Transverse colon (tissue), 4 donors: ENCODE data around the gene KCNE5. TPM values are rescaled to one million over a fixed set of nuclear protein-coding genes. Genes with fewer than 3 reads are reported as not detected.
"Not testable (repeated sequence)": the region's sequence is repeated elsewhere in the genome, so short reads cannot be mapped to it uniquely, and the experiment has no call there.

ENCODE experiments used
- DNase-seq: peaks from one replicate; pipeline ENCODE4 v3.0.0-alpha.2; 2019
- H3K27ac ChIP-seq, 4 donors: fragments of 200-600 bp; sonication (generic); 2 replicates each; pipeline ENCODE4 v1.5.1; 2016 to 2018; ENCODE audit warnings: inconsistent platforms in 4 of 4
- H3K27me3 ChIP-seq: fragments of 200-600 bp; sonication (generic); 2 replicates; pipeline ENCODE4 v1.5.1; 2017; ENCODE audit warnings: inconsistent platforms
- H3K36me3 ChIP-seq, 4 donors: fragments of 200-600 bp; sonication (generic); 2 replicates each; pipeline ENCODE4 v1.5.1; 2017 to 2019; ENCODE audit warnings: inconsistent platforms in 4 of 4
- H3K4me1 ChIP-seq, 4 donors: fragments of 200-600 bp; sonication (generic); 2 replicates each; pipeline ENCODE4 v1.5.1; 2017 to 2020; ENCODE audit warnings: inconsistent platforms in 4 of 4
- H3K4me3 ChIP-seq, 4 donors: fragments of 200-600 bp; sonication (generic); 1 replicate in 1 of 4; 2 replicates in 3 of 4; pipeline versions ENCODE4 v1.5.1 to v1.6.1; 2017 to 2019; ENCODE audit warnings: inconsistent platforms in 4 of 4
- H3K9me3 ChIP-seq, 2 donors: fragments of 200-600 bp; sonication (generic); 2 replicates each; pipeline ENCODE4 v1.5.1; 2017 to 2019; ENCODE audit warnings: inconsistent platforms in 2 of 2
- CTCF ChIP-seq, 5 experiments: fragments of 200-600 bp in 3 of 5; fragments of 450-650 bp in 2 of 5; sonication (generic) in 3 of 5; IDR thresholded peaks; 1 replicate in 2 of 5; 2 replicates in 3 of 5; pipeline ENCODE4 v1.5.1; 2016 to 2017; ENCODE audit warnings: antibody characterized with exemption in 5 of 5, inconsistent platforms in 3 of 5, mild to moderate bottlenecking in 2 of 5, moderate library complexity in 1 of 5
- EP300 ChIP-seq: sonication (generic); formaldehyde crosslinking; IDR thresholded peaks from one replicate; pipeline ENCODE4 v1.6.1; 2017; ENCODE audit warnings: antibody characterized with exemption, low read depth
- POLR2A ChIP-seq: fragments of 450-650 bp; IDR thresholded peaks from one replicate; pipeline ENCODE4 v1.6.1; 2016; ENCODE audit warnings: antibody characterized with exemption, mild to moderate bottlenecking, moderate library complexity
- POLR2AphosphoS5 ChIP-seq, 3 donors: sonication (generic); formaldehyde crosslinking; IDR thresholded peaks; one replicate each; pipeline ENCODE4 v1.6.1; 2016; ENCODE audit warnings: antibody characterized with exemption in 3 of 3
- WGBS, 2 donors: methylation state at CpG; one replicate each; pipeline ENCODE4 v1.1.5; 2018; ENCODE audit warnings: low coverage in 1 of 2; 5-methylcytosine and 5-hydroxymethylcytosine counted together
- in situ Hi-C, 4 donors: fragments of 200-750 bp; cut with MboI; loops; one replicate each; pipeline versions ENCODE4 v1.15.0 to v1.15.1; 2017; ENCODE audit warnings: low sequenced_read_pairs in 3 of 4, low pct_ligation_motif_present in 1 of 4, low pct_unique_long_range_greater_than_20kb in 1 of 4
- intact Hi-C: fragments of 100-400 bp; cut with DNase I; formaldehyde crosslinking; loops from one replicate; pipeline ENCODE4 v1.15.1; 2023; ENCODE audit warnings: low total_unique reads
- total RNA-seq, 4 donors: library from RNA; depleted of rRNA; stranded (reverse); fragments of >200 nt; gene quantifications; one replicate each; pipeline ENCODE4 v1.1.0, GENCODE V29; 2016

Gene KCNE5
- total RNA-seq, 4 donors from 2014 or later, result not detected

GRCh38 chrX:109638158-109638557 lies 13.2 kb upstream of the KCNE5 start:
- Histone ChIP-seq H3K36me3 (no peaks in the 10 kb centered on the region), H3K27ac (no peak overlapping the region), H3K27me3 (no peaks in the 10 kb centered on the region), H3K4me3 (no peak overlapping the region), H3K9me3 (no peaks in the 10 kb centered on the region), H3K4me1 (no peaks in the 10 kb centered on the region)
- in situ Hi-C loops (loop anchor here in 3 of 4 donors (10.0 kb wide), 1 partner anchor 153 kb away; the partner anchor contains the start of gene GUCY2F (in 3 of the 3)), intact Hi-C loops (no loop called here)
- TF ChIP-seq POLR2AphosphoS5 (IDR thresholded peaks at IDR 0.05), result no peak
- TF ChIP-seq EP300, result no peak
- no peak for TF ChIP-seq CTCF (IDR thresholded peaks at IDR 0.05)
- no peak for TF ChIP-seq POLR2A
- no peak for DNase-seq
- whole genome bisulfite sequencing, 2 donors, result 50 to 100% methylated on average over 1 of the region's 1 CpG

GRCh38 chrX:109637477-109637876 lies 12.5 kb upstream of the KCNE5 start:
- DNase-seq, H3K27me3 ChIP-seq, H3K36me3 ChIP-seq, H3K9me3 ChIP-seq, H3K27ac ChIP-seq, H3K4me3 ChIP-seq, intact Hi-C loops, H3K4me1 ChIP-seq: not testable (repeated sequence)
- in situ Hi-C loops, result loop anchor here in 3 of 4 donors (10.0 kb wide), 1 partner anchor 153 kb away; the partner anchor contains the start of gene GUCY2F (in 3 of the 3)
- 95% methylated on average over 2 of the region's 2 CpGs; no CpG with 5 or more reads in 1 of the 2 donors for WGBS, 2 donors

GRCh38 chrX:109635146-109635545 lies 10.2 kb upstream of the KCNE5 start:
- WGBS, 2 donors, result 18% methylated on average over 3 of the region's 3 CpGs; no CpG with 5 or more reads in 1 of the 2 donors
- DNase-seq, result no peak
- TF ChIP-seq CTCF (IDR thresholded peaks at IDR 0.05) (peak; percentile 25 to 31 (median 30)), POLR2A (no peak)
- in situ Hi-C loops (loop anchor here in 3 of 4 donors (10.0 kb wide), 1 partner anchor 150 kb away; the partner anchor contains the start of gene GUCY2F (in 3 of the 3)), intact Hi-C loops (no loop called here)
- H3K4me1 ChIP-seq, result no peaks in the 10 kb centered on the region
- no peak overlapping the region for H3K4me3 ChIP-seq
- no peaks in the 10 kb centered on the region for H3K9me3 ChIP-seq
- no peak overlapping the region for H3K27ac ChIP-seq
- no peaks in the 10 kb centered on the region for H3K27me3 ChIP-seq
- no peaks in the 10 kb centered on the region for H3K36me3 ChIP-seq

GRCh38 chrX:109632906-109633504 lies 8.0 kb upstream of the KCNE5 start:
- intact Hi-C loops (no loop called here), in situ Hi-C loops (loop anchor here in 3 of 4 donors (10.0 kb wide), 1 partner anchor 148 kb away; the partner anchor contains the start of gene GUCY2F (in 3 of the 3))
- H3K36me3 ChIP-seq, result no peaks in the 10 kb centered on the region
- H3K4me3 ChIP-seq, result no peak overlapping the region
- H3K27me3 ChIP-seq, result no peaks in the 10 kb centered on the region
- no peak overlapping the region for H3K27ac ChIP-seq
- 39 to 49% methylated on average over 4 to 5 of the region's 5 CpGs for WGBS, 2 donors
- DNase-seq, result no peak
- no peaks in the 10 kb centered on the region for H3K4me1 ChIP-seq
- TF ChIP-seq CTCF (IDR thresholded peaks at IDR 0.05), result peak; percentile 24 to 42 (median 35)
- no peak for TF ChIP-seq POLR2AphosphoS5 (IDR thresholded peaks at IDR 0.05)
- no peak for TF ChIP-seq POLR2A
- no peak for TF ChIP-seq EP300
- no peaks in the 10 kb centered on the region for H3K9me3 ChIP-seq

GRCh38 chrX:109629310-109629709 lies 4.3 kb upstream of the KCNE5 start:
- in situ Hi-C loops (no loop called here), intact Hi-C loops (no loop called here)
- TF ChIP-seq POLR2AphosphoS5 (IDR thresholded peaks at IDR 0.05), result no peak
- no peak for TF ChIP-seq CTCF (IDR thresholded peaks at IDR 0.05)
- no peak for TF ChIP-seq EP300
- H3K9me3 ChIP-seq, result no peaks in the 10 kb centered on the region
- H3K4me1 ChIP-seq, result no peaks in the 10 kb centered on the region
- no peaks in the 10 kb centered on the region for H3K36me3 ChIP-seq
- no peaks in the 10 kb centered on the region for H3K27me3 ChIP-seq
- no peak overlapping the region for H3K27ac ChIP-seq
- no peak for DNase-seq
- no peak overlapping the region for H3K4me3 ChIP-seq
- 53% methylated on average over 2 to 3 of the region's 3 CpGs for WGBS, 2 donors
